PC-3 (cell line): ENCODE measurements around the gene LSM3. TPM values are rescaled to one million over a fixed set of nuclear protein-coding genes. Genes with fewer than 3 reads are reported as not detected.
A peak's percentile ranks its signal among the peaks of the same experiment; 100 is the strongest.

Experiments
- ATAC-seq: fragments of 200-7000 bp; cut with Tn5 transposase; 2 replicates; pipeline ENCODE4 v1.9.1; 2020; ENCODE audit warnings: mild to moderate bottlenecking, moderate library complexity
- BruUV-seq: library from RNA; stranded (reverse); fragments of 400-500 nt; replicated peaks from 2 replicates; lab custom pipeline; 2021; lab: Mats Ljungman, UMichigan
- CTCF ChIA-PET: fragments of 300-600 bp; sonication (Branson Sonifier 250); formaldehyde crosslinking; loops from one replicate; lab custom pipeline; 2022; ENCODE audit warnings: antibody characterized with exemption; lab: Charles Lee
- POLR2A ChIA-PET: fragments of 300-600 bp; sonication (Branson Sonifier 250); formaldehyde crosslinking; loops from one replicate; lab custom pipeline; 2022; ENCODE audit warnings: antibody characterized with exemption; ENCODE audit not compliant: unreplicated experiment; lab: Charles Lee
- DNase-seq: peaks from one replicate; pipeline ENCODE4 v3.0.0-alpha.2; 2015
- H2AFZ ChIP-seq: fragments of 300-600 bp; sonication (generic); 2 replicates; pipeline ENCODE4 v1.6.0; 2016; ENCODE audit warnings: antibody characterized with exemption, low read length
- H3F3A ChIP-seq: fragments of 300-600 bp; sonication (generic); one replicate; pipeline ENCODE4 v1.6.0; 2017; ENCODE audit warnings: antibody characterized with exemption, low read length, control low read depth, mild to moderate bottlenecking; ENCODE audit not compliant: unreplicated experiment
- H3K27ac ChIP-seq: fragments of 300-600 bp; sonication (generic); 2 replicates; pipeline ENCODE4 v1.5.1; 2016; ENCODE audit warnings: mild to moderate bottlenecking, low read length
- H3K27me3 ChIP-seq: fragments of 300-600 bp; sonication (generic); 2 replicates; pipeline ENCODE4 v1.6.1; 2016; ENCODE audit warnings: low read length, mixed read lengths
- H3K36me3 ChIP-seq: fragments of 300-600 bp; sonication (generic); 2 replicates; pipeline ENCODE4 v1.6.1; 2016; ENCODE audit warnings: low read depth, mixed run types, low read length, mixed read lengths
- H3K4me1 ChIP-seq: fragments of 300-600 bp; sonication (generic); 2 replicates; pipeline ENCODE4 v1.5.1; 2016; ENCODE audit warnings: low read length; ENCODE audit not compliant: insufficient read depth
- H3K4me2 ChIP-seq: fragments of 300-600 bp; sonication (generic); 2 replicates; pipeline ENCODE4 v1.6.0; 2016; ENCODE audit warnings: low read length
- H3K4me3 ChIP-seq: fragments of 300-600 bp; sonication (generic); 2 replicates; pipeline ENCODE4 v1.5.1; 2016; ENCODE audit warnings: mild to moderate bottlenecking, low read length, mixed read lengths
- H3K79me2 ChIP-seq: fragments of 300-600 bp; sonication (generic); 2 replicates; pipeline ENCODE4 v1.6.1; 2017; ENCODE audit warnings: low read length, mixed read lengths
- H3K9ac ChIP-seq: fragments of 300-600 bp; sonication (generic); 2 replicates; pipeline ENCODE4 v1.6.0; 2016; ENCODE audit warnings: mild to moderate bottlenecking, low read length
- H3K9me2 ChIP-seq: fragments of 300-600 bp; sonication (generic); replicated peaks from 2 replicates; pipeline ENCODE4 v1.6.1; 2016; ENCODE audit warnings: mixed run types, low read length, mixed read lengths
- H3K9me3 ChIP-seq: fragments of 300-600 bp; sonication (generic); 2 replicates; pipeline ENCODE4 v1.6.1; 2016; ENCODE audit warnings: low read length, mixed read lengths
- H4K20me1 ChIP-seq: fragments of 300-600 bp; sonication (generic); 2 replicates; pipeline ENCODE4 v1.6.1; 2016; ENCODE audit warnings: low read length, mixed read lengths
- CTCF ChIP-seq: fragments of 300-600 bp; sonication (generic); conservative IDR thresholded peaks from 2 replicates; pipeline ENCODE4 v1.5.1; 2017; ENCODE audit warnings: antibody characterized with exemption, low read depth, mild to moderate bottlenecking, low read length
- EZH2 ChIP-seq: fragments of 300-600 bp; sonication (generic); IDR thresholded peaks from one replicate; pipeline ENCODE4 v1.6.1; 2017; ENCODE audit warnings: antibody characterized with exemption, mild to moderate bottlenecking, low read length; ENCODE audit not compliant: unreplicated experiment
- EZH2phosphoT487 ChIP-seq: fragments of 300-600 bp; sonication (generic); IDR thresholded peaks from 2 replicates; pipeline ENCODE4 v1.6.1; 2018; ENCODE audit warnings: mild to moderate bottlenecking, antibody characterized with exemption, low read length, borderline replicate concordance
- intact Hi-C: fragments of 100-400 bp; cut with micrococcal nuclease; formaldehyde crosslinking; loops from 2 replicates; pipeline ENCODE4 v1.9.0; 2023
- total RNA-seq: library from RNA; depleted of rRNA; stranded (reverse); fragments of >200 nt; gene quantifications from 2 replicates; pipeline ENCODE4 v1.2.3, GENCODE V29; 2014

Gene LSM3
- total RNA-seq, 1 experiment from 2014 or later: 27.2 TPM

DNA sequence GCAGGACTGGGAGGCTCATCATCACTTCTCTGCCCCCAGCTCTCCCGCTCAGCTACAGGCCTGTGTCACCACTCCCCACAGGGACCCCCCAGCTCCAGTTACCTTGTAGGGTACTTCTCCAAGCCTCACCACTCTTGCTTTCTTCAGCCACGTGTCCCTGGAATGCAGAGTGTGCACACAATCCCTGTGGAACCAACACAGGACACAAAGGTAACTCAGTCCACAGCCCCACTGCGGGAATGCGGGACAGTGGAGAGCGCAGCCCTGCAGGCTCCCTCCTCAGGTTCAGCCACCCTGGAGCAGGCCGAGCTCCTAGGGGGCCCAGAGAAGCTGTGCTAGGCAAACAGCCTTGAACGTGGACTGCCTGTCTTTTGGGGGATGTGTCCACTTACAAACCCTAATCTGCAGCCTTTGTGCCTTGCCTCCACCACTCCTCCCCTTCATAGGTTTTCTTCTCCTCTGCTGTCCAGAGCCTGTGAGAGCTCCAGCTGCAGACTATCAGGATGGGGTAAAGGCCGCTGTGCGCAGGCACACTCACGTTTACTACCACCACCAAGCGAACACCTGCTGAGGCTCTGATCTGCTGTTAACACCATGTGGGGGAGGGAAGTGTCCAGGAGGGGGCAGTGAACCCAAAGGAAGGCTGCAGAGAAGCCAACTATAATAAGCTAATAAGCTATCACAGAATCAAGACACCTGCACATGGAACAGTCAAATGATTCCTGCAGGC, 26.2 kb upstream of the LSM3 start:
- peak; percentile 29 for DNase-seq
- ATAC-seq: peak; percentile 62
- POLR2A ChIA-PET: no interaction called here

GRCh38 chr3:14152963-14153355, 25.7 kb upstream of the LSM3 start:
- intact Hi-C loops: no loop called here

More for the DNA sequence above, 26.2 kb upstream of the LSM3 start:
- H3K4me1 ChIP-seq: no peaks in the 10 kb centered on the region
- no peaks in the 10 kb centered on the region for H4K20me1 ChIP-seq
- H3K9me3 ChIP-seq: no peaks in the 10 kb centered on the region
- no peaks in the 10 kb centered on the region for H3F3A ChIP-seq
- H3K4me3 ChIP-seq: no peak overlapping the region
- CTCF ChIA-PET: interaction anchor here (0.6 to 0.7 kb wide), 2 partner anchors 29 to 51 kb away, joined by 3 to 9 read pairs; no protein-coding TSS in a partner anchor
- TF ChIP-seq CTCF: peak; percentile 64
- no peak for TF ChIP-seq EZH2
- no peak for TF ChIP-seq EZH2phosphoT487
- H3K9me2 ChIP-seq: no peaks in the 10 kb centered on the region
- H3K27me3 ChIP-seq: no peaks in the 10 kb centered on the region
- H3K4me2 ChIP-seq: no peak overlapping the region
- no peak overlapping the region for H3K27ac ChIP-seq
- no peak overlapping the region for H3K9ac ChIP-seq
- intact Hi-C loops: no loop called here
- no peak overlapping the region for H2AFZ ChIP-seq
- no TSS peak for BruUV-seq
- peaks cover 5% of the 10 kb centered on the region; the same call in 1 of the 2 replicates for H3K36me3 ChIP-seq
- no peaks in the 10 kb centered on the region for H3K79me2 ChIP-seq

More at GRCh38 chr3:14152963-14153355, 25.7 kb upstream of the LSM3 start:
- no peak overlapping the region for H3K4me3 ChIP-seq
- TF ChIP-seq CTCF (no peak), EZH2phosphoT487 (no peak), EZH2 (no peak)
- no peaks in the 10 kb centered on the region for H4K20me1 ChIP-seq
- no peaks in the 10 kb centered on the region for H3K27me3 ChIP-seq
- H3K4me1 ChIP-seq: no peaks in the 10 kb centered on the region
- no peak overlapping the region for H3K27ac ChIP-seq
- H3K4me2 ChIP-seq: no peak overlapping the region
- POLR2A ChIA-PET: no interaction called here
- no peaks in the 10 kb centered on the region for H3F3A ChIP-seq
- no peak for DNase-seq
- no peak overlapping the region for H3K9ac ChIP-seq
- H3K36me3 ChIP-seq: peaks cover 10% of the 10 kb centered on the region; the same call in 1 of the 2 replicates
- H3K79me2 ChIP-seq: no peaks in the 10 kb centered on the region
- ATAC-seq: no peak
- CTCF ChIA-PET: interaction anchor here (0.6 to 0.7 kb wide), 2 partner anchors 29 to 51 kb away, joined by 3 to 9 read pairs; no protein-coding TSS in a partner anchor
- H3K9me3 ChIP-seq: no peaks in the 10 kb centered on the region
- no peak overlapping the region for H2AFZ ChIP-seq
- H3K9me2 ChIP-seq: no peaks in the 10 kb centered on the region
- no TSS peak for BruUV-seq
